Measurements from ENCODE around the gene DLGAP1.
"Not testable (repeated sequence)": the region's sequence is repeated elsewhere in the genome, so short reads cannot be mapped to it uniquely, and the experiment has no call there.

DLGAP1 gene

DNA sequence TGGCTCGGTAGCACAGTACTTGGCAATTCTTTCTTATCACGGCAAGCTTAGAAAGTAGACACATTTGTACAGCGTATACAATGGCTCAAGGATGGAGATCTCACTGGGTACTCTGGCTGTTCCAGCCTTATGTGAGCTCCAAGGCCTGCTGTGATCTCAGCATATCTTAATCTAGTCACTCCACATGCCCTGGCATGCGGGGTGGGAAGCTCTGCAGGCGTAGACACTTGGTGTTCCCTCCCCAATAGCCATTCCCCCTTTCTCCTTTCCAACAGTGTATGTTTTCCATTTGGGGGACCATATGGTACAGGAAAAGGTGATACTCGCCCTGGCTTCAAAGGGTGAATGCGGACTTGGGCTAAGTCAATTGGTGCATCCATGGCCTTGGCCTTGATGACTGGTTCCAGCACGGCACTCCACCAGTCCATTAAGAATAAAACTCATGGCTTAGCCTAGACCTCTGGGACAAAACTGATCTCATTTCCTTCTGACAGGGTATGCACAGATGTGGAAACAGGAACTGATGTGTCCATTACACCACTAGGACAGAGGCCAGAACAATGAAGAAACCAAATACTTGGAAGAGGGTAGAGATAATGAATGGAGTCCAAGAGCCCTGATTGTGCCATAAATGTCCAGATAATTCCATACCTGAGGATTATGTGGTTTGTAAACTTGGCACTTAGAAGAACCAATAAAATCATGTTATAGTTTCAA is 976.7 kb downstream of the DLGAP1 start:
- DNase-seq, result no peak

DNA sequence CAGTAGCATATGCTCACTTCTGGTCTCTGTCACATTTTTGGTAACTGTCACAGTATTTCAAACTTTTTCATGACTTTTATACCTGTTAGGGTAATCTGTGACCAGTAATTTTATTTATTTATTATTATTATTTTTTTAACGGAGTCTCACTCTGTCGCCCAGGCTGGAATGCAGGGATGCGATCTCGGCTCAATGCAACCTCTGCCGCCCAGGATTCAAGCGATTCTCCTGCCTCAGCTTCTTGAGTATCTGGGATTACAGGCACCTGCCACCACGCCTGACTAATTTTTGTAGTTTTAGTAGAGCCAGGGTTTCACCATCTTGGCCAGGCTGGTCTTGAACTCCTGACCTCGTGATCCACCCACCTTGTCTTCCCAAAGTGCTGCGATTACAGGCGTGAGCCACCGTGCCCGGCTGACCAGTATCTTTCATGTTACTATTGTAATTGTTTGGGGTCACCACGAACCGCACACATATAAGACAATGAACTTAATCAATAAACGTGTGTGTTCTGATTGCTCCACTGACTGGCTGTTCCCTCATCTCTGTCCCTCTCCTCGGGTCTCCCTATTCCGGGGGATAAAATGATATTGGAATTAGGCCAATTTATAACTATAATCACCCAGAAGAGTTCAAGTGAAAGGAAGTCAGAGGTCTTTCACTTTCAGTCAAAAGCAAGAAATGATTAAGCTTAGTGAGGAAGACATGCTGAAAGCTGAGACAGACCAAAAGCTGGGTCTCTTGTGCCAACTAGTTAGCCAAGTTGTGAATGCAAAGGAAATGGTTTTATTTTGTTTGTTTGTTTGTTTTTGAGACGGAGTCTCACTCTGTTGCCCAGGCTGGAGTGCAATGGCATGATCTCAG is 982.2 kb downstream of the DLGAP1 start:
- DNase-seq, result no peak

DNA sequence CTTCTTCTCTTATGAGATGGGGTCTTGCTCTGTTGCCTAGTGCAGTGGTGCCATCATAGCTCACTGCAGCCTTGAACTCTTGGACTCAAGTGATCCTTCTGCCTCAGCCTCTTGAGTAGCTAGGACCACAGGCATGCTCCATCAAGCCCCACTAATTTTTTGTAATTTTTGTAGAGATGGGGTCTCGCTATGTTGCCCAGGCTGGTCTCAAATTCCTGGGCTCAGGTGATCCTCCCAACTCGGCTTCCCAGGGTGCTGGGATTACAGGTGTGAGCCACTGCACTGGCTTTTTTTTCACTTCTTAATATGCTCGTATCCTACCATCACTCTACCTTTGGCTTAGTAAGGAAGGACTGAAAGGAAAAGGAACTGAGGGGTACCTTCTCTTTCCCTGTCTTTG is 983.0 kb downstream of the DLGAP1 start:
- DNase-seq, result not testable (repeated sequence)

DNA sequence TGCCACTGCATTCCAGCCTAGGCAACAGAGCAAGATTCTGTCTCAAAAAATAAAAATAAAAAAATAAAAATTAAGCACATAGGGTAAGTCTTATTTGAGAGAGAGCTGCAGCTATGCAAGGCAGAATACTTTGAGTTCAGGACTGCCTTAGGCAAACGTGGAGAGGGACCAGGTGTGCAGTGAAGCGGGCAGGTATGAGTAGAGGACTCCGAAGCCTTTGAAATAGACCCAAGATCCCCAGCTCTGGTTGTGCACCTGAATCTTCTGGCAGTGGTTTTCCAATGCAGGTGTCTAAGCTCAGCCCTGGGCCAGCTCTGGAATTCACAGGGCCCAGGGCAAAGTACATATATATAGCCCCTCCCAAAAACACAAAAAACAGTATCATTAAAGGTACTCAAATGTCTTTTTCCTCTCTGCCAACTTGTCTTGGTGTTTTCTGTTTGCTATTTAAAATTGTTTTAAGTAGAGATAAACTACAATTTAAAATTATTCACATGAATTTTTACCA is 983.9 kb downstream of the DLGAP1 start:
- no peak for DNase-seq

DNA sequence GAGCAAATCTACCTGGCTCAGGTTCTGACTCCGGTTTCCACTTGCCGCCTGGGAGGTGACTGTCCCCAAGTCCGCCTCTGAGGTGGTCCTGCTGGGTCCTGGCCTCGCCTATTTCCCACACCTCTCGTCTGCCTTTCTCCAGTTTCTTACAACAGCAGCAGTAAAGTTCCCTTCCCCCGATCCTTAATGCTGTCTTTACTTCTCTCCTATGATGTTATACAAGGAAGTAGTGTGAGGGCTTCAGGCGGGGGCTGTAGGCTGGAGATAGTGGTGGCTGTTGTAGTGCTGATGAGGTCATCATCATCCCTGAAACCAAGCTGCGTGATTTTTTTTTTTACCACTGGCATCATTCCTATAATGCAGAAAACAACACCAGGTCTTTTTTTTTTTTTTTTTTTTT is 986.3 kb downstream of the DLGAP1 start:
- DNase-seq, result peak; percentile 38

DNA sequence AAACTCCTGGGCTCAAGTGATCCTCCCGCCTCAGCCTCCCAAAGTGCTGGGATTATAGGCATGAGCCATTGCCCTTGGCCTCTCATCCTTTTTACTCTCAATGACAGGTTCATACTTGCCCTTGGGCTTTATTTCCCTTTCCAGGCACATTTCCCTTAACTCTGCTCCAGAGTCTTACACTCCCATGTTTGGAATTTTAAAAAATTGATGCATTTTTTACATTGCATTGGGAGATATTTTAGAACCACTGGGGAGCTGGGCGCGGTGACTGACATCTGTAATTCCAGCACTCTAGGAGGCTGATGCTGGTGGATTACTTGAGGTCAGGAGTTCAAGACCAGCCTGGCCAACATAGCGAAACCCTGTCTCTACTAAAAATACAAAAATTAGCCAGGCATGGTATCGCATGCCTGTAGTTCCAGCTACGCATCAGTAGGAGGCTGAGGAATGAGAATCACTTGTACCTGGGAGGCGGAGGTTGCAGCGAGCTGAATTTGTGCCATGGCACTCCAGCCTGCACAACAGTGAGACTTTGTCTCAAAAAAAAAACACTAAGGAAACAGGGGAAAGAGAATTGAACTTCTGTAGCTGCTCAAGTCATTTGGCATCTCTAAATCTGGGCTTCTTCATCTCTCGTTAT is 986.9 kb downstream of the DLGAP1 start:
- DNase-seq, result no peak

DNA sequence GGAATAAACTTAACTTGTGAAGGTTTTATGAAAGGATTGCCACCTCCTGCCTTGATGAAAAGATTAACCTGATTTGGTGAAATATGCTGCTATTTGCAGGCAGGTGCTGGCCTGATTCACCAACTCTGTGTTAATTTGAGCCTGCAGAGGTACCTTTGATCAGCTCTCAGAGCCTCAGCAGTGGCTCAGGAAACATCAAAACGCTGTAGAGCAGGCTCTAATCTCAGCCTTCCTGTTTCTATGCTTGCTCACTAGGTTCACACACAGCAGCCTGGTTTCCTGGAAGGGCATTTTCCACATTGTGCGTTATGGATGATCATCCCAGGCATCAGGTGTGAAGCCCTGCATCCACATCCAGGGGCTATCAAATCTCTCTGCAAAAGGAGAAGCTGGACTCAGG is 988.2 kb downstream of the DLGAP1 start:
- DNase-seq, result no peak

DNA sequence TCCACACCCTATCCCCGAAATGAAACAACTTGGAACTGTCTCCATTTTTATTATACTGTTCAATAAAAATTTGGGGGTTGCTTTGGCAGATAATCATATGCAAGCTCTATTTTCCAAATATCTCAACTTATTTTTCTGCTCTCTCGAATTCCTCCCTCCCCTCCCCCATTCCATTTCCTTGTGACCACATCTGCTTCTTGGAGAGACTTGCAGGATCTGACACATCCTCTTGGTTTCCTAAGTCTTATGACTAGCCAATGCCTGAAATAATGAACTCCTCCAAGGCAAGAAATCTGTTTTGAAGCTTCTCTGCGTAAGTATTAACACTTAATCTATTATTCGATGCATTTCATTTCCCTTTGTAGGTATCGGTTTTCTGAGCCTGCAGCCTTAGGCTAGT is 989.1 kb downstream of the DLGAP1 start:
- DNase-seq, result peak; percentile 45

DNA sequence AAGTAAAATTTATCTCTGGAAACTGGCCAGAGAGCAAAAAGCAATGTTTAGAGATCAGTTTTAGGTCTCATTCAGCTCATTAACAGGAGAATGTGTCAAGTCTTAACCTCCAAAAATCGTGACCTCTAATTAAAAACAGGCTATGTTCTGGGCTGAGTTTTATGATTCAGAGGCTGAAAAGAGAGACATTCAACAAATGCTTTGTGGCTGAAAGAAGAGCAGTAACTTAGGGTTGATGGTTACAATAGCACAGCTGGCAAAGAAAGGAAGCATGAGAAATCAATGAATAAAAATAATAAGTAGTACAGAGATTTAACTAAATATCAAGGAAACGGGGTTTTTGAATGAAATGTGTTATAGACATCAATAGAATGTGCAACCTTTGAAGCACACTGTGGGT is 992.1 kb downstream of the DLGAP1 start:
- no peak for DNase-seq

DNA sequence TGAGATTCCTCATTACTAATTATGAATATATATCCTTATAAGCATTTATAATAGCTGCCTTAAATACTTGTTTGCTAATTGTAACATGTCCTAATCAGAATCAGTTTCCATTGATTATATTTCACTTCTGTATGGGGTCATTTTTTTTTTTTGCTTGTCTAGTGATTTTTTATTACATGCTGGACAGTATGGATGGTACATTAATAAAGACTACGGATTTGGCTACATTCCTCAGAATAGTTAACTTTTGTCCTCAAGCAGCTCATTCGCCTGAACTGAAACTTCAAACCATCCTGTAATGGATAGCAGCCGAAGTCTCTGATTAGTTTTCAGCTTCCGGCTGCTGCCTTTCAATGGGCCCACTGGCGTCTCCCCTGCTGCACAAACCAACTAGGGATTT is 993.4 kb downstream of the DLGAP1 start:
- no peak for DNase-seq

DNA sequence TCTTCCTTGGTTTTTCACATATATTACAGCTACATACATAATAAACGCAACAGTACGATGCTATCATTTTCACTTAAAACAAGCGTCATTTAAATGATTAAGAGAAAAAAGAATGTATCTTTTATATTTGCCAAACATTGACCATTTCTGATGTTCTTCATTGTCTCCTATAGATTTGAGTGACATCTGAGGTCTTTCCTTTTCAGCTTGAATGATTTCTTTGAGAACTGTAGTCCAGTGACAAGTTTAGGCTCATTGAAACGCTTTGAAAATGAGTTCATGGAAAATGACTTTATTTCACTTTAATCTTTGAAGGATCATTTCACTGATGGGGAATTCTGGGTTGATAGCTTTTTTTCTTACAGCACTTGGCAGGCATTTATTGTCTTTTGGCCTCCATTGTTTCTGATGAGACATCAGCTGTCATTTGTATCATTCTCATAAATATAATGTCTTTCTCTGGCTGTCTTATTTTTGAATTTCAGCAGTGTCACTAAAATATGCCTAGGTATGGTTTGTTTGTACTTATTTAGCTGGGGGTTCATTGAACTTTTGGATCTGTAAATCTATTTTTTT is 994.2 kb downstream of the DLGAP1 start:
- DNase-seq, result no peak

DNA sequence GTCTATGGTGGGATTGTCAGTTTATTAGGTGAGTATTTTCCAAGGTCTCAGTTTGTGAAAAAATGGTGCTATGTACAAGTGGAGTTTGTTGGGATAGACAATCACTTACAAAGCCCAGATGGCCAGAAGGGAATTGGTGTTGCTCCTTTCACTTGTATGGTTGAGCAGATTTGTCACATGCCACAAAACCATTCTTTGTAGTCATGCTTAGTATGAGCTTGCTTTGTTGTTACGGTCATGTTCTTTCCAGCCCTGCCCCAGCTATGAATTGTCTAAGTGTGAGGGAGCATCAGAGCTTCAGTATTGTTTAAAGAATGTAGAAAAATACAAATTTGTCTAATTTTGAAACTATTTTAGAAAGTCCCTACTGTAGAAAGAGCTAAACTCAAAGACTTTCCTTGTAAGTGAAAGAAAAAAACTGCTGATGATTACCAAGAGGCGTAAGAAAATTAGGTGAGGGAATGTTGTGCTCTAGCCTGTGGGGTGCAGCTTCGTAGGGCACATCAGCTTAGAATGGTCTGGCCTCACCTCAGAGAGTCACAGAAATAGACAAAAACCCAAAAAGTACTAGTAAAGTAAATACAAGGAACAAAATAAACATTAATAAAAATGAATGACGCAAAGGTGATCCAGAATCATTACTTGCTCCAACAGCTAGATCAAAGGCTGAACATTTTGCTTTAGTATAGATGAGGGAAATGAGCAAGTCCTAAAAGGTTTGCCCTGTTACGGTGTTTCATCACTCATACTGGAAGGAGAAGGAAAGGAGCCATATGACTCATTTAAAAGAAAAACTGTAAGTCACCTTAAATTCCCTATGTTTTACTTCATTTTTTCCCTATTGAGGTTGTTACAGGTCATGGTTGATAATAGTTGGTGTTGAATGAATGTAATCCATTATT is 995.9 kb downstream of the DLGAP1 start:
- no peak for DNase-seq

DNA sequence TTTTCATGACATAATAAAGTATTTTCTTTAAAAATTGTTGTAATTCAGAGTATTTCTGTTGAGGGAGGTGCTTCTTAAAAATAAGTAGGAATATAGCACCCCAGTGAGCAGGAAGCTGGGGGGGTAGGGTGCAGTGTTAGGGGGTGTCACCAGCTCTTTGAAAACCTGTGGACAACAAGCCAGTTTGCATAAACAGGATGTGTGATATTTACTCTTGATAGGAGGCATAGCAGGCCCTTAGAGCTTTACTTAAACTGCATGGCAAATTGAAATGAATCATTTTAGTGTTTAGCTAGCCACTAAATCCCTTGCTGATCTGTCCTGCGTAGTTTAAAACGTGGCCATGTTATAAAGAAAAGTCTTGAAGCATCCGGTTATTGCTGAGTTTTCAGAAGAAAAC is 996.7 kb downstream of the DLGAP1 start:
- no peak for DNase-seq

DNA sequence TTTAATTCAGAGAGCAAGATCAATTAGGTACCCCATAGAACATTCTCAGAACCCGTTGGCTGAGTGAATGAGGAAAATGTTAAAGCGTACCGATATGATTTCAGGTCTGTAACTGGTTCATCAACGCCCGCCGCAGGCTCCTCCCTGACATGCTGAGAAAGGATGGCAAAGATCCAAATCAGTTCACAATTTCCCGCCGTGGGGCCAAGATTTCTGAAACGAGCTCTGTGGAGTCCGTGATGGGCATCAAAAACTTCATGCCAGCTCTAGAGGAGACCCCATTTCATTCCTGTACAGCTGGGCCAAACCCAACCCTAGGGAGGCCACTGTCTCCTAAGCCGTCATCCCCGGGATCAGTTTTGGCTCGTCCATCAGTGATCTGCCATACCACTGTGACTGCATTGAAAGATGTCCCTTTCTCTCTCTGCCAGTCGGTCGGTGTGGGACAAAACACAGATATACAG is 997.8 kb downstream of the DLGAP1 start:
- DNase-seq, result no peak

DNA sequence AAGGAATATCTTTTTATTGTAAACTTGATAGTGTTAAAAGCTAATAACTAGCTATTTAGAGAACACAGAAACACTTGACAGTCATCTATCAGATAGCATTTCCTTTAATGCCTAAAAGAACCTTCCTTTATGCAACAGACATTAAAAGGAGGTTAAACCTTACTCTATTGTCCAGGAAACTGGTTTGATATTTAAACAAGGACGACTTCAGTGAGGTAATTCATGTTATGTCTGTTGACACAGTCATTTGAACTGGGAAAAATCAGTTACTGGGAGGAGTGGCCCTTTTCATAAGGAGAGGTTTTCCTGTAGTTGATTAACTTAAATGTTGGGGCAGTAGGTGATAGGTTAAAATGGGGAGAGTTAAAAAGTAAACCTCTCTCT is 998.4 kb downstream of the DLGAP1 start:
- no peak for DNase-seq

DNA sequence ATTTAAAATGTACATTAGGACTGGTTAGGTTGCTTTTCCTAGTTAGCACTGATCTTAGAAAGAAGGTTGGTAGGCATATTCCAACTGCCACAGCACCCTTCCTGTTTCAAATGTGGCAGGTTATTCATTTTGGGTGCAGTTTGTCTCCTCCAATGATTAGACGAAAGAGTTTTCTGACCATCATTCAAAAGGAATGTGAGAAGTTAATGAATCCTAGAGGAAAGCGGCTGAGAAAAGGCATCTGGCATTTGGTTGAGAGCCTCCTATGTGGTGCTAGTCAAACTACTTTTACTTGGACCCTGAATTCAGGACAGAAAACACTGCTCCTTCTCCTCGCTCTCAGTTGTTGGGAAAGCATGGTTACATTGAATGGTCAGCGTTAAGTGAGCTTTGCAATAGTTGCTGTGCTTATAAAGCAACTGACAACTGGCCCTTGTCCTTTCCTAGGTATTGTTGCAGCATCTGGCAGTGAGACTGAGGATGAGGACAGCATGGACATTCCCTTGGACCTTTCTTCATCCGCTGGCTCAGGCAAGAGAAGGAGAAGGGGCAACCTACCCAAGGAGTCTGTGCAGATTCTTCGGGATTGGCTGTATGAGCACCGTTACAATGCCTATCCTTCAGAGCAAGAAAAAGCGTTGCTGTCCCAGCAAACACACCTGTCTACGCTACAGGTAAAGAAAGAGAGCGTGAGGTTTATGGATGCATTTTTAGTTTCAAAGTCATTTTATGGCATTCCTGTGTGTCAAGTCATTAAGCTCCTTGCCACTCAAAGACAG is 999.0 kb downstream of the DLGAP1 start:
- no peak for DNase-seq

DNA sequence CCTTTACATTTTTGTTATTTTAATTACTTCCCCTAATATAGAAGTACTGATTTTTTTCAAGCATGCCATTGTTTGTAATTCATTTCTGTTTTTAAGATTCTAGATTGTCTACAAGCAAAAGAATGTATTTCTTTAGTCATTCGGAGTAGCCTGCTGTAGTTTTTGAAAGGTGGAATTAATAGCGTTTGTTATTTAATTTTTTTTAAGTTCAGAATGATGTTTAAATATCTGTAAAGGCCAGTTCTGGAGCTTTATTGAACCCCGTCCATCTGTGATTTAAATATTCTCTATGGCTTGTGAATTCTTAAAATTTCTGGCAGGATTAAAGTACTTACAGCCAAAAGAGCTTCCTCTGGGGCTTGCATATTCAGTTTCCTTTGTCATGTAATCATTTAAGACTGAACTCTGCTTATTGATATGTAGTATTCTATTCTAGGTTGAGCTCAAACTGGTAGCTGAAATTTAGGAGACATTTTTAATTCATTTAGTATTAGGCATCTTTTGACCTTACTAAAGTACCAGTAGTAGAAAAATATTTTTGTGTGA is 999.9 kb downstream of the DLGAP1 start:
- DNase-seq, result no peak

DNA sequence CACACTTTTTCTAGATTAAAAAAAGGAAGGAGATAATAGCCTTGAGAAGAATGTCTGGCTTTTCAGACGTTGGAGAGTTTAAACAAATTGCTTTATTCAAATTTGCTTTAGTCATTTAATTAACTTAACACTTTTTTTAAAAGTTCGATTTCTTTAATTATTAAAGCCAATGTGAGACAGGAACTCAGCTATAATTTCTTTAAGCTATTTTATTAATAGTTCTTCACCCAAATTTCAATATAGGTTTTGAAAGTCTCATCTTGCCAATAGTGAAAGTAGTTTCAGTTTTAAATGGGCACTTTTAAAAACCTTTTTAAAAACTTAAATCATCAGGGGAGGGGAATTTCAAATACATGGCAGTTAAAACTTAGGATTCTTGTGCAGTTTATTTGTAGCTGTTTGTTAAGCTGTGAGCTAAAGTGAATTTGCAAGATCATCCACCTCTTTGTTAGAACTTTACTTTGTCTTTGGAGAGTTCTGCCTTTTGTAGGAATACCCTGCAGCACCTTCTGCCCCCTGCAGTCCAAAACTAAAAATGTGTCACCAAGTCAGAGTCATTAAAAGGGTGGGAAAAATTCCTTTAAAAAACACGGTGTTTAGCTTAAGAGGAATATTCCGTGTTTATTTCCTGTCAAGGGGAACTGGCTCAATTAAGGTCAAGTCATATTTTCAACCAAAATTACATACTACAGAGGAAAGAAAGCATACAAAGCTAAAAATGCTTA is 1000.6 kb downstream of the DLGAP1 start:
- DNase-seq, result peak; percentile 38

DNA sequence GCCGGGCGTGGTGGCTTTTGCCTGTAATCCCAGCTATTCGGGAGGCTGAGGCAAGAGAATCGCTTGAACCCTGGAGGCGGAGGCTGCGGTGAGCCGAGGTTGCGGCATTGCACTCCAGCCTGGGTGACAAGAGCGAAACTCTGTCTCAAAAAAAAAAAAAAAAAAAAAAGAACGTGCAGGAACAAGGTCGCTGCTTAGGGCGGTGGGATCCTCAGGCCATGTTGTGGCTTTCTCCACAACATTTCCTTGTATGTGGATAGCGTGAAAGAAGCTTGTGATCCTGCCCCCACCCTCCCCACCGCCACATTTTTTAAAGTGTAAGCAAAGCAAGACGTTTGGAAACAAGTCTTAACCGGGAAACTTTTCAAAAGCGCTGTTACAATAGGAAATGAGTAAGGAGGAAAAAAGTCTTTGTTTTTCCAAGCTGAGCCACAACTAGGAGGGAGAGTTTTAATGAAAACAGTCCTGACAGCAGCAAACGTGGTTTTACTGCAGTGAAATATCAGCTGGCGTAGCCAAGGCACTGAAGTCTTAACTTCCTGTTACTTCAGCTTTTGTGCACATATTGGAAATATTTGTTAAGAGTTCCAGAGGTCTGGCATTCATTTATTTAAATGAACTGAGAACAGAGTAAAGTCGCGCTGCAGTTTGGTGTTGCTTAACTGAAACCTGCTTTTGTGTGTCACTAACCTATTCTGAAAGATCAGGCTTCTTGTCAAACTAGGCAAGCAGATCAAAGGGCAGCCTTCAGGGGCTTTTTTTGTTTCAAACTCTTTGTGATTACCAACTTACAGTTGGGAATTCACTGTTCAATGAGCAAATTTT is 1001.4 kb downstream of the DLGAP1 start:
- no peak for DNase-seq

Data from GDM1 (cell line).